ENCODE measurements around the gene DOP1A.
"Not testable (repeated sequence)": the region's sequence is repeated elsewhere in the genome, so short reads cannot be mapped to it uniquely, and the experiment has no call there.

DOP1A gene

DNA sequence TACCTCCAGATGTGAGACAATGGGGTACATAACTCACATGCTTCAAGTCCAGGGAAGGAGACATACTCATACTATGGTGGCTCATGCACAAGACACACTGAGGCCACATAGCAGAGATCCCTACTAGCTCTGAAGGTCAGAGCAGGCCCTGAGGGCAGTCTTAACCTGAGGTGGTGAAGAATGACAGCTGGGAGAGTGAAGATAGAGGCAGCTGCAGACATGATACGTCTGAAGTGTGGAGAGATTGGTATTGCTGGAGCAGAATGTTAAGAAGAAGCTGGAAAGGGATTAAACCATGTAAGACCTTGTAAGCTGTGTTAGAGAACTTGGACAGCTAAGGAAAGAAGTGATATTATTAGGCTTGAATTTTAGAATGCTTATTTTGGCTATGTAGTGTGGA is 92.7 kb downstream of the DOP1A start:
- no peak for DNase-seq

DNA sequence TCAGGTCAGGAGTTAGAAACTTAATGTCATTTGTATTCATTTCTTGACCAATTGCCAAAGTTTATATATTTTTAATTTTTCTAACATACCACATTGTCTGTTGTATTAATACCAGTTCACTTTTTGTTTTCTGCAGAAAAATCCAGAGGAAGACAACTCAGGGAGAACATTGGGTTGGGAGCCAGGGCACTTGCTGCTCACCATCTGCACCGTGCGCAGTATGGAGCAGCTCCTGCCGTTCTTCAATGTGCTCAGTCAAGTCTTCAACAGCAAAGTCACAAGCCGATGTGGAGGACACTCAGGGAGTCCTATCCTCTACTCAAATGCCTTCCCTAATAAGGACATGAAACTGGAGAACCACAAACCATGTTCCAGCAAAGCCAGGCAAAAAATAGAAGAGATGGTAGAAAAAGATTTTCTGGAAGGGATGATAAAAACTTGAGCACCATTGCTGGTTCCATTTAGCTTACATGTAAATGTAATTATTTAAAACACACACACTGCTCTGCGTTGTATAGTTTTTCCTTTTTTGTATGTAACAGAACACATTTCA is 100.3 kb downstream of the DOP1A start:
- no peak for DNase-seq

DNA sequence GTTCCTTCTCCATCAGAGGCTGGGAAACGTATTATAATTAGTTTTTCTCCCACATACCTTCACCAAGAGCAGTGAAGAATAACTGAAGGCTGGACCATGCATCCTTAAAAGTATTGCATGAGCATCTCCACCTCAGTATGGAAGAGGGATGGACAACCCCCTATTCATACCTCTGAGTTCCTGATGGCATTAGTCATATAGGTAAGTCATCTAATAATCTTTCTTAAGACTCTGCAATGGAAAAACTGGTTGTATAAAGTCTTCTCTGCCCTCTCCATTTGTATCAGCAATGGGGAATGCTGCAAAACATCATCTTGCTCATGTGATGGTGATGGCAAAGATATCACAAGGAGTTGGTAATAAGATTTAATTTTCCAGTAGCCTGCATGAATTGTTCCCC is 101.1 kb downstream of the DOP1A start:
- DNase-seq: no peak

DNA sequence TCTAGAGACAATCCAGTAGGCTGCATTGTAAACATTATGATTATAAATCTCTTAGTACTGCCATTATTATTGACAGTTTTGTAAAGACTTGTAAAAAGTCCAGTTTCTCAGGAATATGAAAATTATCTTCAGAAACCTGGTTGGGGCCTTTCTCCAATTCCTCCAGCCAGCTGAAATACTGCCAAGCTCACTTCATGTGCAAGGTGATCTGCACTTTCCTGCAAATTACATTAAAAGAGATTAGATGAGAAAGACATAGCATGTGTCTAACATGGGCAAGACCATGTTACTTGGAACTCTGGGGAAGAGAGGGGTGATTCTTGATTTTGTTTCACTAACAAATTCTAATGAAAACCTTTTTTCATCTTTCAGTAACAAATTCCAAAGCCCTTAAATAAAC is 101.6 kb downstream of the DOP1A start:
- DNase-seq: no peak

DNA sequence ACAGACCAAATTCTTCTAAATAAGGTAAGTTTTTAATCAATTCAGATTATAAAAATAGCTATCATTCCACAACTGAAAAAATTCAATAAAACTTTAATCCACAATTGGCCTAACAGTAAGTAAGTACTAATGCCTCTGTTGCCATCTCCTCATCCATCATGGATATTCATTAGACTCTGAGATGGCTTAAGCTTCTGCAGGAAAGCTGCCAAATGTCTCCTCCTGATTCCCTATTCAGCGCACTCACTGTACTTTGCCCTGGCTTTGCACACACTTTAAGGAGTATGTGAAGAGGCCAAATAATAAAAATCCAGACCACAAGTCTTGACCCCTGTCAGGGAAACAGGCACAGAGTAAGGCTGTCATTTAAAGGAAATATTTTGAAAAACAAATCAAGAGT is 102.0 kb downstream of the DOP1A start:
- DNase-seq: no peak

DNA sequence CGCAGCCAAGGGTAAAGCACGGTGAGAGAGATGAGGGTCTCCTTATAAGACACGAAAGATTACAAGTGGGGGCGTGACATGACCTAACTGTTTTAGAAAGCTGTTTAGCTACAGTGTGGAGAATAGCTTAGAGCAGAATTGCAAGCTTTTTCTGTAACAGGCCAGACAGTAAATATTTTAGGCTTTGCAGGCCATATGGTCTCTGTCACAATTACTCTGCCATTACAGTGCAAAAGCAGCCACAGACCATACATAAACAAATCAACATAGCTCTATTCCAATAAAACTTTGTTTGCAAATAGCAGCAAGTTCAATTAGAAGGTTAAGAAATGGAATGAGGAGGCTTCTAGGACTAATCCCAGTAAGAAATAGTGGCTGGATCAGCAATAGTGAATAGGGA is 108.8 kb downstream of the DOP1A start:
- no peak for DNase-seq

DNA sequence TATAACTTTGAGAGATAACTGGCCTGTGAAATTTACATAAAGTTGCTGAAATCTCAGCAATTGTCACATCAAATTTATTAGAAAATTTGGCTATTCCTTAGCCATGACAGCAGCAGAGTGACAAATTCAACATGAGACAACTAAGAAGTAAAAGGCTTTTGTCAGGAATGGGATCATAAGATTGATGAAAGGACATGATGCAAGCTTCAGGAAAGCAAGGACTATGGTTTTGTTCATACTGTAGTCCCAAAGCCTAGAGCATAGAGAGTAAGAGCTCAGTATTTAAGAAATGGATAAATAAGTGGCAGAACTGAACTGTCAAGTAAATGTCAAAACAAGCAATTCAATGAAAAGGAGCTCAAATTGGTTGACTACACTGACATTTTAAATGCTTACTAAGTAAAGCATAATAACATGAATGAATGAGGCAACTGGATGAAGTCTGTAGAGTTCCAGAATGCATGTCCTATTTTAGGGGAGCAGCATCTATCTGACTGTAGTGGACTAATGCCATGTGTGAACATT is 113.0 kb downstream of the DOP1A start:
- no peak for DNase-seq

DNA sequence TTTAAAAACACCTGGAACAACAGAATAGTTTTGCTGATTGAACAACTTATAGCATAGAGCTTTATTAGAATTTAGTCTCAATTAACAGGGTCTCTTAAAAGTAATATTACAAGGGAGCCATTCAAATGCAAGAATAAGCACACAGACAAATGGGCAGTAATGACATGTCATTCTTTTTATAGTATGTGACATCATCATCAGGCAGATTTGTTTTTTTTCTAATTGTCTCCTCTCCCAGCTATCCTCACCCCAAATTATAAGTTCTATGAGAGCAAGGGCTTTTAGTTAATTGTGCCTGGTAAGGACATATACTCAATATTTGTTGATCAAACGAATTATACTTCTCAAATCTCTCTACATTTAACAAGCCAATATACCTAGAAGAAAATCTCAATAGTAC is 114.6 kb downstream of the DOP1A start:
- no peak for DNase-seq

DNA sequence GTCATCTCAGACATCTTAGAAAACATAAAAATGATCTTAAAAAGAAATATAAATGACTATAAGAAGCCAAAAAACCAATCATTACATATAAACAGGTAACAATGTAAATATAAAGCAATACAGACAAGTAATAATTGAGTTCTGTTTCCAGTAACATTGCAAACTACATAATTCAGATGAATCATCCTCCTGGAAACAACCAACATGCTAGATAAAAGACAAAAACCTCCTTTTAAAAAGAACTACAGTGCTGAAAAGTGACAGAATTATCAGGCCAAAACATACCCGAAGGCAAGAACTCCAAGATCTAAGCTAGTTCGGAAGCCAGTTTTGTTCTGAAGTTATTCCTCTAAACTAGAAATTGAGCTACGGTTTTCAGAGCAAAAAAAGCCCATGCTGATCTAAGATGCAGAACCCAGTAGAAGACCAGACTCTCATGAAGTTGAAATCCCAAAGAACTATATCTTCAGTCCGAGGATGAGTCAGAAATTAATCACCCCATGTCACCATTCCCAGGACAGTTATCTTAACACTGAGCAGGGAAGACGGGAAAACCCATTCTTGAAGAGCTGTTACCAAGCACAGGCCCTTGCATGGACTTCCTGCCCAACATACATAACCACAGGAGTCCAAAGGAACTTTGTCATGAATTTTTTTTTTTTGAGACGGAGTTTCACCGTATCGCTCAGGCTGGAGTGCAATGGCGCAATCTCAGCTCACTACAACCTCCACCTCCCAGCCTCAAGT is 115.8 kb downstream of the DOP1A start:
- DNase-seq: no peak

DNA sequence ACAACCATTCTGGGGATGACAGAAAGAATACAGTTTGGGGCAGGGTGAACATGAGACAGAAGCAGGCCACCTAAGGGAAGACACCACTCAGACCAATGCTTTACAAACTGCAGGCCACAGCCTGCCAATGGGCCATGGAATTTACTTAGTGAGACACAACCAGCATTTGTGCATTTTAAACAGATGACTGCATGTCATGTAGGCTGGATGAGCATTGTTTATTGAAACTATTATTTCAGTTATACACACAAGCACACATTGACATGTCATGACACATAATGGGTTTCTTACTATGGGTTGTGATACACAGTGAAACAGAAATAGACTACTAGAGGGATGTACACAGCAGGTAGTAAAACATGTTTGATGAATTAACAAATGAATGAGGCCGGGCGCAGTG is 117.6 kb downstream of the DOP1A start:
- no peak for DNase-seq

DNA sequence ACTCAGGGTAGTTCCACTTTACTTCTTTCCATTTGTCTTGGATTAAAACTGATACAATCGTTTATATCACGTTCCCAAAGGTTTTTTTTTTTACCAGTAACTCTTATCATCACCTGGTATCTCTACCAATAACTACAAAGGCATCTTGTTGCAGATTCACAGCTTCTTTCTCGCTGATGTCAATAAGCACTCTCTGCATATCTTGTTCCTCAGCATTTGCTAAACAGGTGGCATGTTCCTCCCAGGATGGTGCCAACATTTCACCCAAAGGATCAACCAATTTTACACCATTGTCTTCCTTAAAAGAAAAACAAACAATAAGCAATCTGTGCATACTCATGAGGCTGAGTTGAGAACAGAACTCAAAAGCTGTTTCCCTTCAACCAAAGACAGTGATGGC is 121.0 kb downstream of the DOP1A start:
- no peak for DNase-seq

DNA sequence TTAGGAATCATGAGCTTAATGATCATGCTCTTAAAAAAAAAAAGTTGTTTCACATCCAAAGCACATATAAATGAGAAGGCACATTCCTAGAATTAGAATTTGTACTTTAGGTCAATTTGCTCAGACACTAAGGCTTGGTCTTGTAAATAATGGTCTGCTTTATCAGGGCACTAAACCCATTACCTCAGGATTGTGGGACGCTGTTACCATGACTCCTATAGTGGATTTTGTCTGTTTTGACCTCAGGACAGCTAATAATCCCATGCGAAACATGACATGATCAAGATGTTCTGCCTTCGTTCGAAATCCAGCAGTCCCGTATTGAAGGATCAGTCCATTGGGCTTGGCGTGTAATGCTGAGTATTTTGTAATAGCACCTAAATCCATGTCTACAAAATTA is 123.2 kb downstream of the DOP1A start:
- DNase-seq: no peak

DNA sequence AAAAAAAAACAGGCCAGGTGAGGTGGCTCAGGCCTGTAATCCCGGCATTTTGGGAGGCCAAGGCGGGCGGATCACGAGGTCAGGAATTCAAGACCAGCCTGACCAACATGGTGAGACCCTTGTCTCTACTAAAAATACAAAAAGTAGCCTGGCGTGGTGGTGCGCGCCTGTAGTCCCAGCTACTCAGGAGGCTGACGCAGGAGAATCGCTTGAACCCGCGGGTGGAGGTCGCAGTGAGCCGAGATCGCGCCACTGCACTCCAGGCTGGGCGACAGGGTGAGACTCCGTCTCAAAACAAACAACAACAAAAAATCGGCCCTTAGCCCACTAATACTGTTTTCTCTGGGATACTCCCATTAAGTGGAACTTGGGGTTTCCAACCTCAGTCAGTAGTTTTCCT is 124.5 kb downstream of the DOP1A start:
- DNase-seq: not testable (repeated sequence)

DNA sequence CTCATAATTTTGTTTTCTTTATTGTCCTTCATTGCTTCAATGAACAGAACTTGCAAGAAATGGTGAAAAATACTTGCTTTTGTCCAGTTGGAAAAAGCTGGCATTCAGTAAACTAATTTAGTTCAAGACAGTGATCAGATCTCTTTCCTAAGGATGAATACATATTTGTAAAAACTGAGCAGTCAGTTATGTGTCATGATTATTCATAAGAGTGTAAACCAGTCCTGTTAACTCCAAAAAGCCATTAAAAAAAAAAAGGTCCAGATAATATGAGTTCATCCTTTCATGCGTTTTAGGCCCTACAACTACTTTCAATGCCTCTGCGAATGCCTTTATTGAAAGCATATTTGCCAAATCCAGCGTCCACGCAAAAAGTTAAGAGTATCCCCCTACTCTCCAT is 125.0 kb downstream of the DOP1A start:
- no peak for DNase-seq

DNA sequence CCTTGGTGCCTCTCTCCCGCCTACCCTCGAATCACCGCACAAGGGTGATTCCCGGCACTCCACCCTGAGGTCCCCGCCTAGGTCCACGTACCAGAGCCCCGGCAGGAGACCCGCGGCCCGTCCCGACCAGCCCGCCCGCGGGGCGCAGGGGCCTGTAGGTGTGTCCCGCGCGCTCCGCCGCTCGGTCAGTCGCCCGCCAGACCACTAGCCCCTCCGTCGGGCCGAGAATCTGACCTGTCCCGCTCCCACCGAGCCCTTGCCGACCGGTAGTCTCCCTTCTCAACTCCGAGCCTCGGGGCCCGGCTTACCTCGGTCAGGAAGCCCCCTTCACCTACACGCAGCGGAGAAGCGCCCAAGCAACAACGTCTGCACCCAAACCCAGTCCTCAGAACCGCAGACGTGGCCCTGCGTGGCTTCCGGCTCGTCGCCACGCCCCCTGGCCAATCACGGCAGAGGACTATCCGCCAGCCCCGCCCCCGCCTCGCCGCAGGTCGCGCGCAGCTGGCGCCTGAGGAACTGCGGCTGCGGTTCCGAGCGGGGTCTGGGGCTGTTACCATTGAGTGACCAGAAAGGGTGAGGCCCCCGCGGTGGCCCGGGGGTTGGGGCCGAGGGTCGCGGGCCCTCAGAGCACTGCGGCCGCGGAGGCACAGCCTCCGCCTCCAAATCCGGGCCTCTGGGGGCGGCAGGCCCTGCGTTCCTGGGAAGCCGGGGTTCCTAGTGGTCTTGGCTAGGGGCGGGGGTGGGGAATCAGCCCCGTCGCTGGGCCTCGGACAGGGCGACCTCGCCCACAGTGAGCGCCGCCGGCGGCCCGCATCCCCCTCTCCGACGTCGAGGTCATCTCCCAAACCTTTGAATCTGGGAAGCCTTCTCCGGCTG is 125.6 kb downstream of the DOP1A start, which contains the start of the genes PGM3 and RWDD2A:
PGM3 (minus strand) TSS at position 395 of the 876 bp plus-strand sequence. CDS start 2,253 bp downstream, outside the sequence.
RWDD2A (plus strand) TSS at position 487 of the 876 bp plus-strand sequence. CDS start 1,095 bp downstream, outside the sequence.
- peak; percentile 85 for DNase-seq

DNA sequence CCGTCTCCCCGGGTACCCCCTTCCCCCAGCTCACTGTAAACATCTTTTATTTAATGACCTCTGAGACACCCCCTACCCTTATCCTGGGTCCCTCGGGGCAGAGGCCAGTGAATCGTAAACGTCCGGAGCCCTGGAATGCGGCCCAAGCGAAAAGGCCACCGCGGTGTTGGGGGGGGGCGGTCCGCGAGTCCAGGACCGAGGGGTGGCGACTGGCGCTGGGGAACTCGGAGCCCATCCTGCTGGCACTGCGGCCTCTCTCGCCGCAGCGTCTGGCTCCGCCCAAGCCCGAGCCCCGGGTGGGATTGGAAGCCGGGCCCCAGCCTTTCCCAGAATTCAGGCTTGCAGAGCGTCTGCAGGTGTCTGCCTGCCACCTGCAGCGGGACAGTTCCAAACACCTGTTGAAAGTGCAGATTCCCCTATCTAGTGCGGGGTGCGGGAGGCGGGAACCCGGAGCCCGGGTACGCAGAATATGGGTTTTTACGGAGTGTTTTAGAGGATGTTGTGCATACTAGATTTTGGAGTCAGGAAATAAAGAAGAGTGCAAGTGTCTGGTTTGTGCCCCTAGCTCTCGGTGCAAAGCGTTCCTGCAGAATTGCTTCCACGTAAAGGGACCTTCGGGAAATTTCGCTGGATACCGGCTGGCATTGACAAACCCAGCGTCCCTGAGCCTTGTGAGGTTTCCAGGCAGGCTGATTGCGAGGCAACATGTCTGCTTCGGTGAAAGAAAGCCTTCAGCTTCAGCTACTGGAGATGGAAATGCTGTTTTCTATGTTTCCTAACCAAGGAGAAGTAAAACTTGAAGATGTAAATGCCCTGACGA is 126.5 kb downstream of the DOP1A start:
- no peak for DNase-seq

DNA sequence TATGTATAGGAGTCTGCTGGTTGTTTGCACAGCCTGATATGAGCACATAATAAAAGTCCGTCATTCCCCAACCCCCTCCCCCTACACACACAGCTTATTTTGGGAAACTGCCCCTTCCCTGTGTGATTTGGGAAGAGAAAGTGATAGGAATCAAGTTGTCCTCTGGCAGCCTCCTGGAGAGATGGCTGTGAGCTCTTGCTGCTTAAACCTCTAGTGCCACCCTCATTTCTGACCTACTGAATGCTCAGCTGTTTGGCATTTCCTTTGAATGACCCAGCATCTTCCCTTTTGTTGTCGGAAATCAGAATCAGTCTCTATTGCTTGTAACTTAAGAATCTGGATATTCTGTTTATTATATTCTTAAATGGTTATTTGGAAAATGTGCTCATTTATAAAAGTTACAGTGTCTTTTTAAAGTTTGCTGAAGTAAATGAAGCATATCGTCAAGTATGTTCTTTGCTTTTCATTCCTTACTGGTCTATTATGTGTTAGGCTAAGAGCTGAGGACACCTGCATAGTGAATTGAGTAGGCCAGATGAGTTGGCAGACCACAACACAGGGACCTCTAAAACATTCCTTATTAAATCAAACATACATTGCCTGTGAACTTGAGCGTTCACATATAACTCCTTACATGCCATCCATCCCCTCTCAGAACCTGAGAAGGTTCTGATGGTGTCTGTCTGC is 131.2 kb downstream of the DOP1A start:
- DNase-seq: no peak

DNA sequence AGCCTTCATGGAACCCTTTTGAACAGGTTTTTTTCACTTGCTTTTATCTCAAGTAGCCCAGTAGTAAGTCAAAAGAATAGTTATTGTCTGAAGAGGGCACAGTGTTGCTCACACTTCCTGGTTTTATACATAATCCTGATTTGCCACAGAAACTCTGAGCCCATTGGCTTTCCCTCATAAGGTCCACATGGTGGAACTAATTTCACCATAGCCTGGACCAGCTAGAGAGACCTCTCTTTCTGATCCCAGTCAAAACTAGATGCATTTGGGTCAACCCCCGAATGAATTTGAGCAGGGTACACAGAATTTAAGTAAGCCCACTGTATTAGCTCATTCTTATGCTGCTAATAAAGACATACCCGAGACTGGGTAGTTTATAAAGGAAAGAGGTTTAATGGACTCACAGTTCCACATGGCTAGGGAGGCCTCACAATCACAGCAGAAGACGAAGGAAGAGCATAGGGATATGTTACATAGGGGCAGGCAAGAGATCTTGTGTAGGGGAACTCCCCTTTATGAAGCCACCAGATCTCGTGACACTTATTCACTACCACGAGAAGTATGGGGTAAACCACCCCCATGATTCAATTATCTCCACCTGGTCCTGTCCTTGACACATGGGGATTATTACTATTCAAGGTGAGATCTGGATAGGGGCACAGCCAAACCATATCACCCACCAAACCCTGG is 131.8 kb downstream of the DOP1A start:
- no peak for DNase-seq

DNA sequence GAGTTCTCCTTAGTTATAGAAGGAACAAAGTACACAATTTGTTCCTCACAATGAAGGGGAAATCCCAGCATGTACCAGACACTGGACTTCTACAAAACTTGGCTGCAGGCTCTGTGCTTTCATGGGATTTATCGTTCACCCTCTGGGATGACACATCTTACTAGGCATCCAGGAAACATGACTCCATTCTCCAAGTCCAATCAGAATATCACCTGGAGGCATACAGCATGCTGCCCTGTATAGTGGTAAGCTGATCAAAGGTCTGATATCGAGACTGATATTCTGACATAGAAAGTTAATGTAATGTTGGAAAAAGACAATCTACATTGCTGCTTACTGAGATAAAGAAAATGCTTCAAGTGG is 132.4 kb downstream of the DOP1A start:
- no peak for DNase-seq

DNA sequence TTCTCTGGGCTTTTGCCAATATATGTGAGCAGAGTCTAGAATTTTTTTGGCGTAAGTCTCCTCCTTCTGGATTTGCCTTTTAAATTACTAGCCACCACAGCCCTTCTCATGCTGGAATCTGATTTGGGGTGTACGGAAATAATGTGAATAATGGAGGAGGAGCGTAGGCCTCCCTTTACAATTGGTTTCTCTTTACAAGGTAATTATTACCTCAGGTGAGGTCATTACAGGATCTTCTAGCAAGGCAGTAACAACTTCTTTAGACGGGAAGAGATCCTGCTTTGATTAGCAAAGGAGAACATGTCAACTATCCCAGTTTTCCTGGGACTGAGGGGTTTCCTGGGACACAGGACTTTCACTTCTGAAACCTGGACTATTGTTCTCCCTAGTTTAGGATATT is 134.6 kb downstream of the DOP1A start:
- DNase-seq: no peak
